Lung microvascular endothelial cell (primary cell): Measurements from ENCODE around the gene VIPAS39. TPM values are rescaled to one million over a fixed set of nuclear protein-coding genes. Genes with fewer than 3 reads are reported as not detected.
"Not testable (repeated sequence)": the region's sequence is repeated elsewhere in the genome, so short reads cannot be mapped to it uniquely, and the experiment has no call there.

Experiments used
- DNase-seq, 2 donors: peaks; one replicate each; pipeline versions ENCODE4 v3.0.0 to v3.0.0-alpha.2; 2010; ENCODE audit warnings: low read depth in 2 of 2
- total RNA-seq: library from RNA; depleted of rRNA; stranded (reverse); fragments of >200 nt; gene quantifications from 2 replicates; pipeline ENCODE4 v1.2.1, GENCODE V29; 2014

VIPAS39 gene
- total RNA-seq, 1 donor from 2014 or later: 22.0 TPM

- DNase-seq: no peak
These were observed 12.9 kb upstream of the VIPAS39 start for GRCh38 chr14:77470224-77470870.

- DNase-seq: no peak
These were observed 12.1 kb upstream of the VIPAS39 start for GRCh38 chr14:77469539-77469938.

- DNase-seq: no peak
These were observed 11.7 kb upstream of the VIPAS39 start for GRCh38 chr14:77469067-77469505.

GRCh38 chr14:77467801-77468200 lies 10.4 kb upstream of the VIPAS39 start:
- no peak for DNase-seq

- DNase-seq: peak; percentile 84 to 89
These were observed 1.8 kb upstream of the VIPAS39 start for GRCh38 chr14:77459072-77459723.

- DNase-seq: peak; percentile 36 to 44
These were observed 999 bp upstream of the VIPAS39 start for GRCh38 chr14:77458249-77458950.

GRCh38 chr14:77457115-77457521 lies 283 bp downstream of the VIPAS39 start:
- no peak for DNase-seq

GRCh38 chr14:77455966-77456640 lies 1.3 kb downstream of the VIPAS39 start:
- DNase-seq: no peak

GRCh38 chr14:77442196-77442595 lies 15.2 kb downstream of the VIPAS39 start:
- no peak for DNase-seq

GRCh38 chr14:77439861-77440260 lies 17.5 kb downstream of the VIPAS39 start:
- no peak for DNase-seq

- no peak for DNase-seq
These were observed 18.8 kb downstream of the VIPAS39 start for GRCh38 chr14:77438596-77438995.

- DNase-seq: no peak
These were observed 21.4 kb downstream of the VIPAS39 start for GRCh38 chr14:77436042-77436441.

GRCh38 chr14:77426396-77426795 lies 31.0 kb downstream of the VIPAS39 start:
- DNase-seq: no peak

- no peak for DNase-seq
These were observed 32.5 kb downstream of the VIPAS39 start for GRCh38 chr14:77424862-77425261.

- DNase-seq: no peak
These were observed 34.0 kb downstream of the VIPAS39 start, which contains the start of gene NOXRED1 for GRCh38 chr14:77423423-77423822. Gene NOXRED1 (minus strand): TSS chr14:77423523. CDS start chr14:77422889, 634 bp downstream.

GRCh38 chr14:77421201-77421600 lies 36.2 kb downstream of the VIPAS39 start:
- no peak for DNase-seq

- DNase-seq: no peak
These were observed 40.6 kb downstream of the VIPAS39 start for GRCh38 chr14:77416836-77417235.

- not testable (repeated sequence) for DNase-seq
These were observed 41.3 kb downstream of the VIPAS39 start for GRCh38 chr14:77416098-77416497.

GRCh38 chr14:77415403-77416030 lies 41.9 kb downstream of the VIPAS39 start:
- not testable (repeated sequence) for DNase-seq

- DNase-seq: peak; percentile 14 to 31
These were observed 48.3 kb downstream of the VIPAS39 start for GRCh38 chr14:77409131-77409533.

GRCh38 chr14:77407158-77407557 lies 50.2 kb downstream of the VIPAS39 start:
- no peak for DNase-seq
